NCI-H510A treated with DMSO at 0.1 percent for 48 hours (cell line): ENCODE data around the gene CCL5.
"Not testable (repeated sequence)": the region's sequence is repeated elsewhere in the genome, so short reads cannot be mapped to it uniquely, and the experiment has no call there.

ENCODE experiments used
- DNase-seq: peaks from one replicate; lab custom pipeline; 2025; lab: John Stamatoyannopoulos, UW

Gene CCL5

DNA sequence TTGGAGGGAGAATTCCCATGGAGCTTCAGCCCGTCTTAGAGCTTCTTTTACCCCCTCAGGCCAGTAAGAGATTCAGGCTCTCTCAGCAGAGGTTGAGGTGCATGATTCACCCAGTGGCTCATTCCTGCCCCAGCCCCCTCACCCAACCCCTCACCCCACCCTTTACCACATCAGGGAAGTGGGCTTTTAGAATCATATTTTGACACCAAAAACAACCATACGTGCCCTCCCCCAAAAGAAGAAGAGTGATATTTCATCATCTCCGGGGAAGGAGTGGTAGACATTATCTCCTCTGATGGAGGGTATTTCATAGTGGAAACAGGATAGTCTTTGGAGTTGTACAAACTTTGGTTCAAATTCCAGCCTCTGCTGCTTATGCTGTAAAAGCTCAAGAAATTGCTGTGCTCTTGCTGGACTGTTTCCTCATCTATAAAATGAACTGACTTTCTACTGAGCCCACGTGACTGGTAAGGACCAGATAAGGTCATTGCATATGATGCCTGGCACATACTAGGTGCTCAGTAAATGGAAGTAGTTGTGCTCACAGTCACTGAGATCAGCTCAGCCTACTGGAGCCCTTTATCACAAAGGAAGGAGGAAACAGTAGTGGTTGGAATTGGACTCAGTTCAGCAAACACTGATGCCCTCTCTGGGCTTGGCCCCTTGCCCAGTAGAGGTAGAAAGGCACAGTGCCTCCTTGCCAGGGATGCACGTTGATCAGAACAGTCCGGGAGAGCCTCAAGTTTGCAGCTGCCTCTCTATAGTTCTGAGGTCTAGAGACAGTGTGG is 18.3 kb upstream of the CCL5 start:
- no peak for DNase-seq

DNA sequence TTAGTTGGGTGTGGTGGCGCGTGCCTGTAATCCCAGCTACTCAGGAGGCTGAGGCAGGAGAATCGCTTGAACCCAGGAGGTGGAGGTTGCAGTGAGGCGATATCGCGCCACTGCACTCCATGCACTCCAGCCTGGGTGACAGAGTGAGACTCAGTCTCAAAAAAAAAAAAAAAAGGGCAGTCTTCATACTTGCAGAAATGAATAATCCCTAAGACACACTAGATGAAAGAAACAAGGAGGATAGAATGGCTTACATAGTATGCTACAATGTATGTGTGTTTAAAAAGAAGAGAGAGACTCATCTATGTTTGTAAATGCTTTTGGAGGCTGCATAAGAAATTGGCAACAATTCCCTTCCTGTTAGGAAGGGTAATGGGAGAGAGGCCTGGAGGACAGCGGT is 17.6 kb upstream of the CCL5 start:
- not testable (repeated sequence) for DNase-seq

DNA sequence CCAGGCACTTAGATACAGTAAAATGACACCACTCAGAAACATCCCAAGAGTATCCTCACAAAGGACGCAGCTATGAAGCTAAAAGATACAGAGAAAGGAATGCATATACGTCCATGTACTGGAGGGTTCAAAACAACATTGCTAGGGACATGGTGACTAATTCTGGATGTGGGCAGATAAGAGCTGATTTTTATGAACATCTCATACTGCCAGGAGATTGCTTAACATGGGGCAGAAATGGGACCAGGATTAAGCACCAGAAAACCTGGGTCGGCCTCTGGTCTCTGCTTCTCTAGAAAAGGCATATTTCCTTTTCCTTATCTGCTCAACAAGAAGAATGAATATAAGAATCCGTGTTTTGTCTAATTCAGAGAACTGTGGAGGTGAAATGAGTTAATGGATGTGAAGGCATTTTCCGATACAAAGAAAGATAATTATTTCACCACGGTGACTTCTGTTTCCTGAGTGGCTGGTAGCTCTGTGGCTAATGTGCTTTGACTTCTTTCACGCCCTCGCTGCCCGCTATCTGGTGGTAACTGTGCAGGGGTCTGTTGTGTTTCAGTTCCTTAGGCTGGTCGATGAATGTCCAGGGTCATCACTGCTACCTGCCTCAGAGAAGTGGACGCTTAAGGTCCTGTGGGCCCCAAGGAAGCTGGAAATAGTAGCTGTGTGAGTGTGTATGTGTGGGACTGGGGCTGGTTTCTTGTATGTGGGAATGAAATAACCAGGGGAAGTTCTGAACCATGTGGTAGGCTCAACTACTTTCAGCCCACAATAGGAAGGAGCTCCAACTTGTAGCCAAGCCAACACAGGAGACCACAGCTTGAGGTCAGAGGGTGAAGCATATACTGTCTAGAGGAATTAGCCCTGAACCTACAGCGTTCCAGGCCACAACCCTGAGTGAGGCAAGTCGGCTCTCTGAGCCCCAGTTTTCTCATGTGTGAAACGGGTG is 15.8 kb upstream of the CCL5 start:
- no peak for DNase-seq

DNA sequence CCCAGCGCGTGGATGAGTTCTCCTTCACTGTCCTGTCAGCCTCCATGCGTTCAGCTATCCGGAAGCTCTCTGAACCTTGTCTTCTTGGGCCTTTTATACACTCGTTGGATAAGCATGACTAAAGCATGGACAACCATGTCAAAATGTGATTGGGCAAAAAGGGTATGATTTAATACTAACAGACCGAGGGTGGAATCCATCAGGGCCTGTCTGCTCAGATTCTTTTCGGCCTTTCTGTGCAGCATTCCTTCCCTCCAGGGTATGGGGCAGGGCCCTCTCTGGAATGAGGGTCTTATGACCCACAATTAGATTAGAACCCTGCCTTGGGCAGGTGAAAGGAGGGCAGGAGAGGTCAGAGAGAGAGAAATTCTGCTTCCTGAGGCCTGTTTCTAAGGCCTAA is 14.0 kb upstream of the CCL5 start:
- DNase-seq, result no peak

DNA sequence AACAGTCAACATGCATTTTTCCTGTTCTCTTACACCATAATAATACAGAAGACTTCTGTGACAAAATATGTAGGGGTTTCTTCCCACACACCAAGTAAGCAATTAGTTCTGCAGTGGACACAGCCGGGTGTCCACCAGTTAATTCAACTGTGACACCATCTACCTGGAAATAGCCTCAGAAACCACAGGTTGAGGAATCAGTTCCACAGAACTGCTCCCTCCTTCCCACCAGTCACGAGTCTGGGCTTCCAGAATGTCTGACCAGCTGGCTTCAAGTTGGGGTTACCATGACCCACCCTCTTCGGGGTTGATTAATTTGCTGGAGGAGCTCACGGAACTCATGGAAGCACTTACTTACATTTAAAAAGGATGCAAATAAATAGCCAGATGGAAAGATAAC is 13.6 kb upstream of the CCL5 start:
- no peak for DNase-seq

DNA sequence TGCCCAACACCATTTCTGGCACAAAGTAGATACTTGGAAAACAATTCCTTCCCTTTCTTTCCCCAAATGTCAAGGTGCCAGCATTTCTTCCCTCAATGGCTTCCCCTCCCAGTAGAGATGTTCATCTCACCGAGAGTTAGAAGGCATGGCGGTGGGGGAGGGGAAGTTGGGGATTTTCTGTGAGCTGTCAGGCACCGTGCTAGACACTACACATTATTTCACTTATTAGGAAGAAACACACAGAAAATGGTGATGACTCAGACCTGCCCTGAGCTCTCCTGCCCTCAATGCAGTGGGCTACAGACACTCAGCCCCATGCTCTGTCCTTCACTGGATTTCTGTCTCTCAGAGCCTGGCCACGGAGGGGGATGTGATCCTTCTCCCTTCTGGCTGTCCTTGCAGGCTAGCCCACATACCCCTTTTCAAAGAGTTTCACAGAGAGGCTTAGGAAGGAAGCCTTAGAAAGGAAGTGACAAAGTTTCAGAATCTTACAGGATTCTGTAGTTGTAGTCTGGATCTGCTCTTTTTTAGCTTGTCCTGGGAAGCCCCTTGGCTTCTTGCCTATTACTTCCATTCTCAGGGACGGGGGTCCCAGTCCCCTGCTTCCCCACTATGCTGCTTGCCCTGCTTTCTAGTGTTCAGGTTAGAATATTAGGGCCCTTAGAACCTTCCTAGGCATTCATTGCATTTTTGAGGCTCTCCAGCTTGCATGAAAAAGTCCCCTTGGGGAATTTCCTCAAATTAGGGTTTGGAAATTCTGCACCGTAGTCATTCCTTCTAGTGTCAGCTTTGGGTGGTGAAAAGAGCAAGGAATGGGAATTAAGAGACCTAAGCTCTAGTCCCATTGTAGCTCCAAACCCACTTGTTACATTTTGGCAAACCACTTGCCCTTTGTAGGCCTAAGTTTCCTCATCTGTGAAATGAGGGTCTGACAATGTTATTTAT is 12.2 kb upstream of the CCL5 start:
- DNase-seq, result no peak

DNA sequence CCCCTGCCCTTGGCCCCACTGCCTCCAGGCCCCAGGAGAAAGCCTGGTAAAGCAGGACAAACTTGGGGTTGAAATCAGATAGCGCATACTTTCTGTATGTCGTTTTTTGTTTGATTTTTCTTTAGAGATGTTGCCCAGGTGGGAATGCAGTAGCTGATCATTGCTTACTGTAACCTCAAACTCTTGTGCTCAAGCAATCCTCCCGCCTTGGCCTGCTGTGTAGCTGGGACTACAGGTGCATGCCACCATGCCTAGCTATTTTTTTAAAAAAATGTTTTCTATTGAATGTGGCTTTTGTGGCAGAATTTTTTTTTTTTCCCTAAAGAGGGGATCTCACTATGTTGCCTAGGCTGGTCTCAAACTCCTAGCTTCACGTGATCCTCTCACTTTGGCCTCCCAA is 11.1 kb upstream of the CCL5 start:
- no peak for DNase-seq

DNA sequence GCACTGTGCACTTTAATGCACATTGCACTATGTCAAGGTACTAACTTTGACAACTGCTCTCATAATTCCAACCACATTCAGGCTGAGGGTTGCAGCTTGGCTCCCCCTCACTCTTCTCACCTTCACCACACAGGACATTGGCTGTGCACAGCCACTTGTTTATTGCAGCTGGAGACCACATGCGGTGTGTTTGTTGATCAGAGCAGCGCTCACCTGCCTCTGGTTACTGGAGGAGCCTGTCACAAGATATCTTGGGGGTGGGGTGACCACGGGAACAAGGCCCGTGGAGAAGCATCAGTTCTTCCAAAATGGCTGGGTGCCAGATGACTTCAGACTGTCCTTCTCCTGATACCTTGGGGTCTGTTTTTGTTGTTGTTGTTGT is 10.6 kb upstream of the CCL5 start:
- peak; percentile 58 for DNase-seq

DNA sequence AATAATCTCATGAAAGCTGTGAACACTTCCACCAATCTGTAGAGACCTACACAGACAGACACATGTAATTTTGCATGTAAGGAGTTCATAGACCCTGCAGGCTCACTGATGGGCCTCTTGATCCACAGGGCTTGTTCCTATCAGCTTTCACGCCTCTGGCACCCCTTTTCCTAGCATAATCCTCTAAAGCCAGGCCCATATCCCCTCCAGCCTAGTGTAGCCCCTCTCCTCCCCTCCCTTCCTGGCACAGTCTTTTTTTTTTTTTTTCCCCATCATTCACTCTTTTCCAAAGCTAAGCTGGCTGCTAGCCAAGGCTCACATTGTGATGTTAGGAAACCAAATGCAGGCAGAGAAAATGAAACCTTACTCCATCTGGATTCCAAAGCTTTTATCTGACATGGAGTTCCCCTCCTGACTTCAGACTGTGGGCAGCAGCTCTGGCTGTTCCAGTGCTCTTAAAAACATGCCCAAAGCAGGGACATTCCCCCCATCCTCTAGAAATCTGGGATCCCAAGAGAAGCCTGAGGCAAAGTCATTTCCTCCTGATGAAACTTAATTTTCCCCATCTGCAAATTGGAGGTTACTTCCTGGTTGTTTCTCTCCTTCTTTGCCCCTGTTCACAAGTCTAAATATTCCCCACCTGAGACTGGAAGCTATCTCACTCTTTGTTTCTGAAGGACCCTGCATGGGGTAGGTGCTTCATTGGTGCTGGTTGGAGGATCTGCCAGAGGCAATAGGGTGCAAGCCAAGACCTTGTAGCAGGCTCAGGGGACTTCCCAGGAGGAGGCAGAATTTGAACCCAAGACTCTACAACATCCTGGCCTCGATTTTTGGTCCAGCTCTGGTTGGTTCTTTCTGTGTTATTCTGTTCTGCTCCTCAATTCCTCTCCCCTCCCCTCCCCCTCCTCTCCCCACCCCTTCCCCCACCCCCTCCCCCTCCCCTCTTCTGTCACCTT is 9.9 kb upstream of the CCL5 start:
- no peak for DNase-seq

DNA sequence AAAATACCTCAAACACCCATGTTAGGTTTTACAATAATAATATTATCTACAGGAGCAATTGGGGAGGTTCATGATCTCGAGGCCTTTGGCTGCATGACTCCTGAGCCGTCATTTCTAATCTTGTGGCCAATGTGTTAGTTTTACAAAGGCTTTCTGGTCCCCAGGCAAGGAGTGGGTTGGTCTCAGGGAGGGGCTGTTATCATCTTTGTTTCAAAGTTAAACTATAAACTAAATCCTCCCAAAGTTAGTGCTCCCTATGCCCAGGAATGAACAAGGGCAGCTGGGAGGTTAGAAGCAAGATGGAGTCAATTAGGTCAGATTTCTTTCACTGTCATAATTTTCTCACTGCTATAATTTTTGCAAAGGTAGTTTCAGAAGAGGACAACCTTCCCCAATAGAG is 9.1 kb upstream of the CCL5 start:
- DNase-seq, result no peak

DNA sequence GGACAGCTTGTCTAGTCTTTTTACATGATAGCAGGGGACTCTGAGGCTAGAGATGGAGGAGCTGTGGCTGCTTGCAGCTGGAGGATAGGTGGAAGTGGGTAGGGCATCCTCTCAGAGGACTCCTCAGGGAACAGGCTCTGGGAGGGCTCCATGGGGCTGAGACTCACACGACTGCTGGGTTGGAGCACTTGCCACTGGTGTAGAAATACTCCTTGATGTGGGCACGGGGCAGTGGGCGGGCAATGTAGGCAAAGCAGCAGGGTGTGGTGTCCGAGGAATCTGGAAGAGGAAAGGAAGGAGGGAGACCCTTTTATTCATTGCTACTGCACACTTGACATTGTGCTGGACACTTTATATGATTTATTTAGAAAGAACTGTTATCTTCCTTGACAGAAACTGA is 1.8 kb downstream of the CCL5 start:
- no peak for DNase-seq

DNA sequence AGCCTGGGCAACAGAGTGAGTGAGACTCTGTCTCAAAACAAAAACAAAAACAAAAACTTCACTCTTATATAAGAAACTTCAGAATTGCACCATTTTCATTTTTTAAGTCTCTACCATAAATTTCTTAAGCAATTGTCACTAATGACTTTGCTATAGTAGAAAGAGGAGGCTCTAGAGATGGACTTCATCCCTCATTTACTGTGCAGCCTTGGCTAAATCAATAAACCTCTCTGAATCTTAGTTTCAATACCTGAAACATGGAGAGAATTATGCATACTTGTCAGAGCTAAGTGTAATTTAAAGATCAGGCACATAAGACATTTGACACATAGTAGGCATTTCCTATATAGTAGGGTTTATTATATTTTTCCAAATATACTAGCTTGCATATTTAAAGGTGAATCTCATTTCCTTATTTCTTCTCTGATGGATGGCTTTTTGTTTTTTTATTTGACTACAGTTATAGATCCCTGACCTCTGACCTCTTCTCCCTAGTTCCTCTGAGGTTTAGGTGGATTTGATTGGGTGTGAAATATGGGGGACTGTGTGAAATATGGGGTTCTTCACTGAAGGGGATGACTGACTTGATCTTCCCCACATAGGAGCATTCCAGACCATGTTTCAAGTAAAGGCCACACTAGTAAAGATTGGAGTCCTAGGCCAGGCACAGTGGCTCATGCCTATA is 2.7 kb downstream of the CCL5 start:
- DNase-seq, result no peak

DNA sequence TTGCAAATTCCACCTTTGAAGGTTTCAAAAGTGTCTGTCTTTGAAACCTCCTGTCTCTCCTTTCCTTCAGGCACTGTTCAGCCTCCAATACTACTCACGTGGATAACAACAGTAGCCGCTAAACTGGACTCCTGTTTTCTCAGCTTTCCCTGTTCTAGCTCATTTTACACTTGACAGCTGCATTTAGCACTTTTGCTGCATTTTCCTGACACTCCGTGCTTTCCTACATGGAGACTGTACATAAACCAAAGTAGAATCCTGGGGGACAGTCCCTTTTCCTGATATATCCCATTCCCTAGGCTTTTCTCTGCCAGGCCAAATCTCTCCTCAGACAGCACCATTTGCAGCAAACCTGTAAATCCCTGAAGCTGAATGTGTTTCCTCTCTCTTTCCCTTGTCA is 3.6 kb downstream of the CCL5 start:
- DNase-seq, result no peak

DNA sequence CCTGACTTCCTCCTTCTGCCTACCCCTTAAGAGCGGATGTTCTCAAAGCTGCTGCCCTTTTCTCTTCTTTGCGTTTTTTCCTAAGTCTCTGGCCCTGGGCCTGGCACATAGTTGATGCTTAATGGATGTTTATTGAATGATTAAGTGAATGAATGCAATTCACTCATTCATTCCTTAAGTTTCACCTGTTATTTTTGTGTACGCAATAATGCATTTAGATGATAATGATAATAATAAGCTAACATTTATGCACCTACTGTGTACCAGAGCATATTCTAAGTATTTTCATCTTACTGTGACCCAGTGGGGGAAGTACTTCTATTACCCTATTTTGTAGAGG is 4.4 kb downstream of the CCL5 start:
- no peak for DNase-seq

DNA sequence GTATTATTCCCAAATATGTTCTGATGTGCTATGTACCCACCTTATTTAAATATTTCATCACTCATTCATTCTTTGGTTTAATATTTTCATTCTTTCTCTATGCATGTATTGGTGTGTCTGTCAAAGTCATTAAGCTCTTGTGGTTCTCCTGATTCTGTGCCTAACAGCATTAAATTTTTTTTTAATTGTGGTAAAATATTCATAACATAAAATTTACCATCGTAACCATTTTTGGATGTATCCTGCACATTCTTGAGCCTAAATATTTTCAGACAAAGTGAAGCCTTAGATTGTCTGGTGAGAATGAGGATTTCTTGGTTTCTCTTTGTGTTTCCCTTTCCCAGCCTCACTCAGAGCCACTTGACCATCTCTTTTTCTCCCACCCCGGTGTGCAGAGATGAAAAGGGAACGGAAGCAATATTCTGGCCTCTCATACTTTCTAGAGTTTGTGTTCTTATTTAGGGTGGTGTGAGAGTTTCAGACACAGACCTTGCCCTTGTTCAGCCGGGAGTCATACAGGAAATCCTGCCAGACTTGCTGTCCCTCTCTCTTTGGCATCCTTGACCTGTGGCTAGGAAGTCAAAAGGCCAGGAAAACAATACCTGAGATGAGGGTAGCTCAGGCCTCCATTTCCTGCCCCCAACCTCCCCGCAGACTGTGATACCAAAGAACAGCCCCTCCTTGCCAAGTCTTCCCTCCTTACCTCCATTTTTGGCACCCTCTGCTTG is 4.9 kb downstream of the CCL5 start:
- DNase-seq, result no peak

DNA sequence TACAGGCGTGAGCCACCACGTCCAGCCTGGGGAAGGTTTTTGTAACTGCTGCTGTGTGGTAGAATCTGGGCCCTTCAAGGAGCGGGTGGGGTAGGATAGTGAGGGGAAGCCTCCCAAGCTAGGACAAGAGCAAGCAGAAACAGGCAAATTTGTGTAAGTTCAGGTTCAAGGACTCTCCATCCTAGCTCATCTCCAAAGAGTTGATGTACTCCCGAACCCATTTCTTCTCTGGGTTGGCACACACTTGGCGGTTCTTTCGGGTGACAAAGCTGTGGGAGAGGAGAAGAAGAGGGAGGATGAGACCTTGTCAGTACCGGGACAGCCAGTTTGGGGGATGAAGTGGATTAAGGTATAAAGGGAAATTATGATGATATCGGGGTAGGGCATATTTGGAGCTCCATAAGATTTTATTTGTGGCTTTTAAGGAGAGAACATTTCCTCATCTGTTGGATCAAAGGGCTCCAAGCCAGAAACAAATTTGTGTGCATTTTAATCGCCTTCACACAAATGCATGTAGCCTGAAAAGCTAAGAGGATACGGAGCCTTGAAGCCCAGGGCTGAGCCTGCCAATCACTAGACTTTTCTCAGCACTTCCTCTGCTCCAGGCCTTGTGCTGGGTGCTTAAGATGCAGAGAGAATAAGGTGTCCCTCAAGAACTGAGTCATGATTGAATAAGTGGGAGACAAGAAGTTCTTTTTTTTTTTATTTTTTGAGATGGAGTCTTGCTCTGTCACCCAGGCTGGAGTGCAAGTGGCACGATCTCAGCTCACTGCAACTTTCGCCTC is 7.8 kb downstream of the CCL5 start:
- no peak for DNase-seq

DNA sequence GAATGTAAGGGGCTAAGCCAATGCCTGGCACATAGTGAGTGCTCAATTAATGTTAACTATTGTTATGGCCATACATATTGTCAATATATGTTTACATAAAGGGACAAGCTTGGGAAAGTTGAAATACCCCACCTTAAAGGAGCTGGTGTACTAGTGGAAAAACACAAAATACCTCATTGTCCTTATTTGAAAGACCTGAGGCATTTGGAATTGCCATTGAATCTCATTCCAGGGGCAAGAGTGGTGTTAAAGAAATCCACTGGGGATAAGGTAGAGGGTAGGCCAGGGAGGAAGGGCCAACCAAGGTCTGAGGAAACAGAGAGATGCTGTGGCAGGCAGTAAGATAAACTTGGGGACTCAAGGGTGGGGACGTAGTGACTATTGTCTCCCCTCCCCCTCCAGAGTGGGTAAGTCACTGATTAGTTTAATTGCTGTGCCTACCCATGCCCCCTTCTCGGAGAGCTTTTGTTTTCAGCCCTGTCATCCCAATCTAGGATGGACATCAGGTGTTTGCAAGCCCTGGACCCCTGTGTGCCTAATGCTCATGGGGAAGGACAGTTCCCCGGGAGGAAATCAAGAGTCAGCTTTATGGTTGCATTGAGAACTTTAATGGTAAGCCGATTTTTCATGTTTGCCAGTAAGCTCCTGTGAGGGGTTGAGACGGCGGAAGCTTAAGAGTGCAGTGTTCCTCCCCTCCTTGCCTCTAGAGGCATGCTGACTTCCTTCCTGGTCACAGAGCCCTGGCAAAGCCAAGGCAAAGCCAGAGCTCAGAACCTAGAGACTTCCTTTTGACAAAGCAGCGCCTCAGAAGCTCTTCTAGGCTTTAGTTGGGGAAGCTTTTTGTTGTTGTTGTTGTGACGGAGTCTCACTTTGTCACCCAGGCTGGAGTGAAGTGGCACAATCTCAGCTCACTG is 9.0 kb downstream of the CCL5 start:
- no peak for DNase-seq

DNA sequence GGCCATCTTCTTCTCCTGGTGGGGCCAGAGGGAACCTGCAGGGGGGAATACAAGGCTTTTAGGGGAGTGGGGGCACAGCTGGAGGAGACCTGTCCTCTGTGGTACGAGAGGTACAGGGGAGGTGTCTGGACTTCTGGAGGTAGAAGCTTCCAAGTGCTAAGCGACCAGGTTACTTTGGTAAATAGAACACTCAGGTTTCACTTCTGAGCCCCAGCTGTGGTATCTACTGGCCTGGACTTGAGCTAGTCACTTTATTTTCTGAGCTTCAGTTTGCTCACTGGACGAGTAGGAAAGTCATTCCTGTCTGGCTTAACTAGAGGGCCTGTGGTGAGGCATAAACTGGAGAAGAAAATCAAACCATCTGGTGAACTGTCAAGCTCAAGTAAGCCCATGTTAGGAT is 11.4 kb downstream of the CCL5 start, which contains the start of gene HEATR9:
Gene HEATR9, minus strand, starts transcription at position 155 of the 400 bp plus-strand sequence. Its CDS starts 149 bp downstream, at position 6.
- no peak for DNase-seq
